ENCODE data around the gene RALGPS1.

The RALGPS1 gene

GRCh38 chr9:127139071-127139731 lies 224.6 kb downstream of the RALGPS1 start:
- no peaks in the 10 kb centered on the region for H3K9me3 ChIP-seq (ENCODE audit: control insufficient read depth, insufficient read depth, low read depth, low read length)
- CTCF ChIA-PET: interaction anchor here (0.9 to 1.7 kb wide), 2 partner anchors 16 to 198 kb away, joined by 3 read pairs; no protein-coding TSS in a partner anchor
- H3K4me1 ChIP-seq (ENCODE audit: control insufficient read depth, insufficient read depth, low read length): no peaks in the 10 kb centered on the region
- no peak overlapping the region for H3K4me3 ChIP-seq (ENCODE audit: low read depth, low read length)
- no peaks in the 10 kb centered on the region for H3K36me3 ChIP-seq (ENCODE audit: control insufficient read depth in 2 of 2, insufficient read depth in 1 of 2, low read length in 2 of 2)
- no peak for TF ChIP-seq ZNF596 (tag by site-specific recombination; IDR thresholded peaks at IDR 0.05)
- no peak for TF ChIP-seq ZNF48 (tag by site-specific recombination; IDR thresholded peaks at IDR 0.05)
- no peak for TF ChIP-seq ZNF280C (tag by site-specific recombination; IDR thresholded peaks at IDR 0.05)
- no peak for TF ChIP-seq ZNF785 (tag by site-specific recombination; IDR thresholded peaks at IDR 0.05)
- TF ChIP-seq ZNF391 (tag by site-specific recombination; IDR thresholded peaks at IDR 0.05; ENCODE audit: borderline replicate concordance, low read depth): no peak
- TF ChIP-seq ZNF843 (tag by site-specific recombination; IDR thresholded peaks at IDR 0.05): no peak
- no peak for TF ChIP-seq ZNF155 (tag by site-specific recombination; IDR thresholded peaks at IDR 0.05)
- no peak for TF ChIP-seq ZNF510 (tag by site-specific recombination; IDR thresholded peaks at IDR 0.05; ENCODE audit: insufficient replicate concordance)
- TF ChIP-seq ZNF354C (tag by site-specific recombination; IDR thresholded peaks at IDR 0.05; ENCODE audit: borderline replicate concordance, low read depth): no peak
- POLR2A ChIA-PET: no interaction called here
- no peak overlapping the region for H3K27ac ChIP-seq (ENCODE audit: extremely low read depth, low read depth, low read length)

GRCh38 chr9:127139775-127140174 lies 225.2 kb downstream of the RALGPS1 start:
- ChIA-PET POLR2A (no interaction called here), CTCF (no interaction called here)
- H3K9me3 ChIP-seq (ENCODE audit: control insufficient read depth, insufficient read depth, low read depth, low read length): no peaks in the 10 kb centered on the region
- H3K4me3 ChIP-seq (ENCODE audit: low read depth, low read length): no peak overlapping the region
- H3K27ac ChIP-seq (ENCODE audit: extremely low read depth, low read depth, low read length): no peak overlapping the region
- no peaks in the 10 kb centered on the region for H3K36me3 ChIP-seq (ENCODE audit: control insufficient read depth in 2 of 2, insufficient read depth in 1 of 2, low read length in 2 of 2)
- H3K4me1 ChIP-seq (ENCODE audit: control insufficient read depth, insufficient read depth, low read length): no peaks in the 10 kb centered on the region
- TF ChIP-seq ZNF776 (tag by site-specific recombination; IDR thresholded peaks at IDR 0.05; ENCODE audit: borderline replicate concordance): no peak
- no peak for TF ChIP-seq ZNF629 (tag by site-specific recombination; IDR thresholded peaks at IDR 0.05)
- no peak for TF ChIP-seq ZNF747 (tag by site-specific recombination; IDR thresholded peaks at IDR 0.05)
- no peak for TF ChIP-seq GFI1B (tag by site-specific recombination; IDR thresholded peaks at IDR 0.05)
- no peak for TF ChIP-seq ZNF580 (tag by site-specific recombination; IDR thresholded peaks at IDR 0.05)
- TF ChIP-seq ZNF24 (tag by site-specific recombination; IDR thresholded peaks at IDR 0.05): no peak
- no peak for TF ChIP-seq PRDM6 (tag by site-specific recombination; IDR thresholded peaks at IDR 0.05)
- TF ChIP-seq TSHZ1 (tag by site-specific recombination; IDR thresholded peaks at IDR 0.05; ENCODE audit: borderline replicate concordance): no peak
- no peak for TF ChIP-seq ZEB2 (tag by site-specific recombination; IDR thresholded peaks at IDR 0.05)
- no peak for TF ChIP-seq BCL6B (tag by site-specific recombination; IDR thresholded peaks at IDR 0.05)
